HG03139 (cell line): ENCODE data around the gene CIZ1.
A peak's percentile ranks its signal among the peaks of the same experiment; 100 is the strongest.

Experiments
- ATAC-seq: cut with Tn5 transposase; IDR thresholded peaks from one replicate; pipeline ENCODE4 v1.9.1; 2021; ENCODE audit not compliant: unreplicated experiment

Gene CIZ1

DNA sequence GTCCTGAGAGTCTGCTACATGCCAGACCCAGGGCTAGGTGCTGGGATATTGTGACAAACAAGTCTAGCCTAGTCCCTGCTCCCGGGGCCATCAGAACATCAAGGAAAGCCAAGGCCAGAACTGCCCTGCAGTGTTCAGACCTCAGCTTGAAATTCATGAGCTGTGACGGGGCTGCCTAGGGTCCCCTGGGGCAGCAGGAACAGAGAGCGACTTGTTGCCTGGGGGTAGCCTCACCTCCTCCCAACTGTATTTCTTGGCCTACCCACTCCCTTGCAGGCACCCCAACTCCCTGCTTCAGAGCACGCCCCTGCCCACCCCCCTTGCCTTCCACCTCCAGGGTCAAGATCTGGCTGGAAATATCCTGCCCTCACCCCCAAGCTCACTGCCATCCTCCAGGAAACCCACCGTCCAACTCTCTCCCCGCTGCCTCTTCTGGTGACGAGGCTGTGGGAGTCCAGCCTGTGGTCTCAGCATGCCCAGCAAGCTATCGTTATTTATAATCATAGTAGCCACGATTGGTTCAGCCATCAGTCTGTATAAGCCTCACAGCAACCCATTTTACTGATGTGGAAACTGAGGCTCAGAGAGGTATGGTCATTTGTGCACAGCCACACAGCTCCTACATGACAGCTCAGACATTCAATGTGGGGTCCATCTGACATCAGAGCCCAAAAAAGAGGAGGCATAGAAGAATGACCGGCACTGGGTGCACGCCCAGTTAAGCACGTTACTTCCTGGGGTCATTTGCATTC lies 22.6 kb upstream of the CIZ1 start:
- ATAC-seq: no peak

DNA sequence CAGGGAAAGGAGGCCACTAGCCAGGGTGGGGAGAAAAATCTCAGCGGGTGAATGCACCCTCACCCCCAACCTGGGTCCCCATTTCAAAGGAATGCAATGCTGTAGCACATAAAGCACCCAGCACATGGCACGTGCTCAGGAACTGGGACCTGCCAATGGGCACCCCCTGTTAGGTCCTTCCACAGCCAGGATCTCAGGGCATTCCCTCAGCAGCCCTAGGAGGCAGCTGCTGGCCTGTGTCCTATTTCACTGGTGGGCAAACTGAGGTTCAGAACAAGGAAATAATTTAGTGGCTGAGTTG lies 20.6 kb upstream of the CIZ1 start:
- no peak for ATAC-seq

DNA sequence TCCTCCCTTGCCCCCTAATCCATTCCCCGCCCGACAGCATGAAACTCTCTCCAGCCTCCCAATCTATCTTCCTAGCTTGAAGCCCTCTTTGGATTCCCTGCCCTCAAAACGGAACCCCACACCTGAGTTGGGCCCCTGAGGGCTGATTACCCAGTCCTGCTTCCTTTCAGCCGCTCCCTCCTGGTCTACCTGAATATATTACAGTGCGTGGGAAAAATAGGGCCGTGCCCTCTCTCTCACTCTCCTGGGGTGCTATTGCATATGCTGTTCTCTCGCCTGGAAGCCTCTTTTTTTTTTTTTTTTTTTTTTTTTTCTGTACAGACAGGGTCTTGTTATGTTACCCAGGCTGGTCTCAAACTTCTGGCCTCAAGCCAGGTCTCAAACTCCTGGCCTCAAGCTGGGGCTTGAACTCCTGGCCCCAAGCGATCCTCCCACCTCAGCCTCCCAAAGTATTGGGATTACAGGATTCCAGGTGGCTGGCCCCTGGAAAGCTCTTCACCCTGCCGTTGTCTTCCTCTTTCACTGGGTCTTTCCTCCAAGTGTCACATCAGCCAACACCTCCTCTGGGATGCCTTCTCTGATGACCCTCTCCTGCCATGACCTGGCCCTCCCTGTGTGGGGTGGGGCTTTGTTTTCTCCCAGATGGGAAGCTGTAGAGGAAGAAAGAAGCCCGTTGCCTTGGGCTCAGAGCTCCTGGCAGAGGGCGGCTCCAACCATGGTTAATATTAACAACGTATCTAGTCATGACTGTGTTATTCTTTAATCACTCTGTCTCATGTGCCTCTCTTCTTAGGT lies 20.0 kb upstream of the CIZ1 start:
- no peak for ATAC-seq

DNA sequence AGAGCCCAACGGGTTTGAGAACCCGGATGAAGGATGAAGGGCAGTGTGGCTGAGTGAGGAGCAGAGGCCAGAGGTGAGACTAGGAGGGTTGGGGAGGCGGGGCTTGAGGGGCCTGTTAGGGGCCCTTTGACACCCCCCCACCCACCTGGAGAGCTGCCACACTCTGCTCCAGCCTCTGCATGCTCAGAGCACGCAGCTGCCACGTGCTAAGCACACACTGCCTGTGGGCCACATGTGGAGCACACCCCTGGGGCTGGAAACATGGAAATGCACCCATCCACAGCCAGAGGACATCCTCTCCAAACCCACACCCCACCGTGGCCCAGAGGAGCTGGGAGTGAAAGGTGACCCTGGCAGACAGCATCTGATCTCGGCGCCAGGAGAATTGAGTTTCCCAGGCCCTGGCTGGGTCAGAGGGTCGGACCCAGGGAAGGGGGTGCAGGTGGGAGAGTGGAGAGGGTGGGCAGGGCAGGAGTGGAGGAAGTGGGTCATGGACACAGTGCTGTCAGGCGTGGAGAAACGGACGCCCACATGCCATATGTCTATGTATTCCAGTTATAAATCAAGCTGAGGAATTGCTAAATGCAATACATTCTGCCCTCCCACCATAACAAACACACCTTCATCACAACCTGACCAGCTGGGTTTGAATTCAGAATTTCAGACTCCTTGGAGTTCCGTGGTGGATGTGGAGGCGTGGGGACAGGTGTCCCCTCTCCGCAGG lies 17.7 kb upstream of the CIZ1 start:
- no peak for ATAC-seq

DNA sequence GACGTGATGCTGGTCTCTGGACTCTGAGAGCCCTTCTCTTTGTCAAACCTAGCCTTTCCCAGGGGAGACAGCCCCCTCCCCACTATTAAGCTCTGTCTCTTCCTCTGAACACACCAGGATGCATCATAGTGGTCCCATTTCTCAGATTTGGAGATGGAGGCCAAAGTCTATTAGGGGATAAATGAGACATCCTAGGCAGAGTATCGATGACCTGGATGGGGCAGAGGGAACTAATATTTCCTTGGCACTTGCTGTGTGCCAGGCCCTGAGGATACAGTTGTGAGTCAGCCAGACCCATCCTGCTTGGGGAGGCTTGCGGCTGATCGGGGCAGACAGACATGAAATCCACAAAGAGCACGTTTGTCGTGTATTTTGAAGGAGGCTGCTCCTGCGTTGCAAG lies 17.0 kb upstream of the CIZ1 start:
- ATAC-seq: no peak

DNA sequence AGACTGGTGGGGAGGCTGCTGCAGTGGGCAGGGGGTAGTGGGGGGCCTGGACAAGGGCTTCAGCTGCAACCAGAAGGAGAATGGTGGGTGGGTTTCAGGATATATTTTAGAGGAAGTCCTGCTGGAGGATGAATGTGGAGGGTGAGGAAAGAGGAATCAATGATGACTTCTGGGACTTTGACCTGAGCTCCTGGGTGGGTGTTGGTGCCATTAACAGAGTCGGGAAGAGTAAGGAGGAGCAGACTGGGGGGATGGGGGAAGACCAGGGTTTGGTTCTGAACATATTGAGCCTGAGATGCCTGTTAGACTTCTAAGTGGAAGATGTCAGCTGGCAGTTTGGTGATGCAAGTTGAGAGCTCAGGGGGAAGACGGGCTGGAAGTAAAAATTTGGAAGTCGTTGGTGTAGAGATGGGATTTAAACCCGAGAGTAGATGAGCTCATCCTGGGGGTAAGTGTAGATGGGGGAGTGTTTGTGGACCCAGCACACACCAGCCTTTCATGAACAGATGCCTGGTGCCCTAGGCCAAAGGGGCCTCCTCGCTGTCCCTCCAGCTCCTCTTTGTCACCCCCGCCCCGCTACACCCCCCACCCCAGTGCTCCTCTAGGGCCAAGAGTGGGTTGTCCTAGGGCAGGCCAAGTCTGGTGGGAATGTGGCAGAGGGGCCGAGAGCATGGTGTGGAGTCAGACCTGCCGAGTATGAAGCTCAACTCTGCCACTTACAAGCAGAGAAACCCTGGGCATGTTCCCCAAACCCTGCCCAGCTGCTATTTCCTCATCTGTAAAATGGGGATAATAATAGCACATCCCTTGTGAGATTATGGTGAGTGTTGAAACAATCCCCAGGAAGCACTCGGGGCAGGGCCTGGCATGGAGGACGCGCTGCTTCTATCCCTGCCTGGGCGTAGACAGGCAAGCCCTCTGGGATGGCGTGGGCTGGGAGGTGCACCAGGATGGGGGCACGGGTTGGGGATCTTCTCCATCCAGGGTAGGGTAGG lies 15.8 kb upstream of the CIZ1 start:
- ATAC-seq: no peak

DNA sequence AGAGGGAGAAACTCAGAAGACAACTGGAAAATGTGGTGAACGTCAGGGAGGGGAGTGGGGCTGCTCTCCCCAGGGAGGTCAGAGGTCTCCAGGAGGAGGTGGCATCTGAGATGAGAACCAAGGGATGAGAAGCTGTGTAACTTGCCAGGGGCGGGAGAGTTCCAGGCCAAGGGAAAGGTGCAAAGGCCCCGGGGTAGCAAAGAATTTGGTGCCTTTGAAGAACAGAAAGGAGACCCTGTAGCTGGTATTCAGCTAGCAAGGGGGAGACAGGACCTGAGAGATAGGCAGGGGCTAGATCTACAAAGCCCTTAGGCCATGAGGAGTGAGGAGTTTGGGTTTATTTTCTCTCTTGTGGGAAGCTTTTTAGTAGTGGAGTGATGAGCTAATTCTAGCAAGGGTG lies 15.1 kb upstream of the CIZ1 start:
- no peak for ATAC-seq

DNA sequence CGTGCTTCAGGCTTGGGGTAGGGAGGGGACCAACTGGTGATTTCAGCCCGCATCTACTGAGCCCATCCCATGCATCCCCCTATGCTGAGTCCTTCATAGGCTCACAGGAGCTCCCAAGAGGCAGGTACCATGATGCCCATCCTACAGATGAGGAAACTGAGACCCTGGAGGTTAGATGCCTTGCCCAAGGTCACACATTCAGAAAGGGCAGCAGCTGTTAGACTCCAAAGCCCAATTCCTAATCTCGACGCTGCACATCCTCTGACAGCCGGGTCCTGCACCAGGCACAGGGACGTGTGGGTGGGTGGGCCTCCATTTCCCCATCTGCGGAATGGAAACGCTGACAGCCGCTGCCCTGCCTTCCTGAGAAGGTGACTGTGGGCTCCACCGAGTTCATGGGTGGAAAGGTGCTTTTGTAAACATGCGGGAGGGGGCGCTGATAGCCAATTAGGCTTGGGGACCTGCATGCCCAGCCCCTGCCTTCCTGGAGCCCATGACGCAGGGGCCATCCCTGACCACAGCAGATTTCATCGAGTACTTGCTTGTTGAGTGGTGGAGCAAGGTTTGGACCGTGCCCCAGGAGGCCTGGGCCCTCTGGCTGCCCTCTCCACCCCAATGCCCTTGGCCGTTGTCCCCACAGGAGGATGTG lies 14.0 kb upstream of the CIZ1 start:
- ATAC-seq: no peak

DNA sequence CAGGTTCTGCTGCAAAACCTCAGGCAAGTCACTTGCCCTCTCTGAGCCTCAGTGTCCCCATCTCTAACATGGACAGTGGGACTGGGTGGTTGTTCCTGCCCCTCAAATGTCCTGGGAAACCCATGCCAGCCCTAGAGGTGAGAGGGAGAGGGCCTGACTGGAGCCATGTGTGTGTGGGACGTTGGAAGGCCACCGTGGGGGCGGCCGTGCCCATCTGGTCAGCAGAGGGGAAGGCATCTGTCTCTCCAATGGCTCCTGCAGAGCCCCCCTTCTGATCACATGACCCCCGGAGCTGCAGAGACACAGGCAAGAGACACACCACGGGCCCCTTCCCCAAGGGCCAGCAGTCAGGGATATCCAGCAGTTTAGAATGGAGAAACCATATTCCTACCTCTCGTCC lies 13.5 kb upstream of the CIZ1 start:
- ATAC-seq: no peak

DNA sequence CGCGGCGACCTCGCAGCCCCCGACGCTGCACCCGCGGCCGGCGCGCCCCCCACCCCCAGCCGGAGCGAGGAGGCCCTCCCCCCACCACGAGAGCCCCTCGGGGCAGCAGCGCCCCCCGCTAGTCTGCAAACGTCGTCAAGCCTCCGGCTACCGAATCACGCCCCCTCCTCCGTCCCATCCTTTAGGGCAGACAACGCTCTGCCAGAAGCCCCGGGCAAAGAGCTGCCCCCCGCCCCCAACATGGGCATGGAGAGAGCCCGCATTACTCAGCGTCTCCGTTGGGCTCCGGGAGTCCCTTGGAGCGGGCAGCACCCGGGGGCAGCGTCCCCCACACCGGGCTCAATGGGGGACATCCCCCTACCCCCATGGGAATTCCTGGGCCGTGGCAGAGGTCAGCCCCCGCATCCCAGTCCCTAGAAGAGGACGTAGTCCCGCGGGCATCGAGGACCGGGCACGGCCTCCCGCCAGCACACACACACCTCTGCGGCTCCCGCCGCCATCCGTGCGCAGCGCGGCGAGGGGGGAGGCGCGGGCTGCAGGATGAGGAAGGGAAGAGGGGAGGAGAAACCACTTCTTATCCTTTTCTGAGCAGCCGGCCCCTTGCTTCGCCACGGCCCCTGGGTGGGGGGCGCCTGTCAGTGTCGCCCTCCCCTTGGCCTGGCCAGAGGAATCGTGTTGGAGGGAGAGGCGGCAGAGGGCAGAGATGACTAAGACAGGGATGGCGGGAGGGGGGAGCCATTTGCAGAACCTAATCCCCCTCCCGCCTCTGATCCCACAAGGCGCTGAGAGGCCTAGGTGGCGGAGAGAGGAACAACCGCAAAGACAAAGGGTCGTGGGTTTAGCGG lies 12.6 kb upstream of the CIZ1 start:
- no peak for ATAC-seq

DNA sequence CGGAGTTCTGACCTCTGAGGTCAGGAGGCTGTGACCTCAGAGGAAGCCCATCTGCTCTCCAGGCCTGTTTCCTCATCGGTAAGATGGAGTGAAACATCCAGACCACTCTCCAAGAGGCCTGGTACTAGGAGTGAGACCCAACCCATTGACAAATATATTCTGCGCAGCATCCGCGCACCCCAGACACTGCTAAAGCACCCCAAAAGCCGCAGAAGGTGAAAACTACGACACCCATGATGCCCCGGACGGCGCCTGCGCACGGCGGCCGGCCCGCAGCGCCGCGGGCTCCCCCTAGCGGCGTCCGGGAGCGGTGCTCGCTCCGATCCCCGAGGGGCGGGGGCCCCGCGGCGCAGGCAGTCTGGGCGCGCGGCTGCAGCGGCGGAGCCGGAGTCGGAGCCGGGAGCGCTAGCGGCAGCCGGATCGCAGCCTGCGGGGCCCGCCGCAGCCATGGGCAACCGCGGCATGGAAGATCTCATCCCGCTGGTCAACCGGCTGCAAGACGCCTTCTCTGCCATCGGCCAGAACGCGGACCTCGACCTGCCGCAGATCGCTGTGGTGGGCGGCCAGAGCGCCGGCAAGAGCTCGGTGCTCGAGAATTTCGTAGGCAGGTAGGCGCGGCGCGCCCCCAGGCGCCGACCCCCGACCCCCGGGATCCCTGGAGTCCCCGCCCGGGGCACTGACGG lies 11.8 kb upstream of the CIZ1 start, which contains the start of gene DNM1:
Gene DNM1, plus strand, starts transcription at position 356 of the 683 bp plus-strand sequence. Its CDS starts 92 bp downstream, at position 448.
- ATAC-seq: peak; percentile 67

DNA sequence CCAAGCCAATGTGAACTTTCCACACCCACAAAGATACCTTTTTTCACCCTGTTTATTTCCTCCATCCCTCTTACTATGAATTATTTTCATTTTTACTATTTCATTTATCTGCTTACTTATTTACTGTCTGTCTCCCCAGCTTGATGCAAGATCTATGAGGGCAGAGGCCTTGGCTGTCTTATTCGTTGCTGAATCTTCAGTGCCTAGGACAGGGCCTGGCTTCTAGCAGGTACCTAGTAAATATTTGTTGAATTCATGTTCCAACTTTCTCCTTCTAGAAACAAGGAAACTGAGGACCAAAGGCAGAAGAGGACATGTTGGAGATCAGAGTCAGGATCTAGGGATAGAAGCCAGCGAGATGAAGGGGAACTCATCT lies 11.3 kb upstream of the CIZ1 start:
- no peak for ATAC-seq

DNA sequence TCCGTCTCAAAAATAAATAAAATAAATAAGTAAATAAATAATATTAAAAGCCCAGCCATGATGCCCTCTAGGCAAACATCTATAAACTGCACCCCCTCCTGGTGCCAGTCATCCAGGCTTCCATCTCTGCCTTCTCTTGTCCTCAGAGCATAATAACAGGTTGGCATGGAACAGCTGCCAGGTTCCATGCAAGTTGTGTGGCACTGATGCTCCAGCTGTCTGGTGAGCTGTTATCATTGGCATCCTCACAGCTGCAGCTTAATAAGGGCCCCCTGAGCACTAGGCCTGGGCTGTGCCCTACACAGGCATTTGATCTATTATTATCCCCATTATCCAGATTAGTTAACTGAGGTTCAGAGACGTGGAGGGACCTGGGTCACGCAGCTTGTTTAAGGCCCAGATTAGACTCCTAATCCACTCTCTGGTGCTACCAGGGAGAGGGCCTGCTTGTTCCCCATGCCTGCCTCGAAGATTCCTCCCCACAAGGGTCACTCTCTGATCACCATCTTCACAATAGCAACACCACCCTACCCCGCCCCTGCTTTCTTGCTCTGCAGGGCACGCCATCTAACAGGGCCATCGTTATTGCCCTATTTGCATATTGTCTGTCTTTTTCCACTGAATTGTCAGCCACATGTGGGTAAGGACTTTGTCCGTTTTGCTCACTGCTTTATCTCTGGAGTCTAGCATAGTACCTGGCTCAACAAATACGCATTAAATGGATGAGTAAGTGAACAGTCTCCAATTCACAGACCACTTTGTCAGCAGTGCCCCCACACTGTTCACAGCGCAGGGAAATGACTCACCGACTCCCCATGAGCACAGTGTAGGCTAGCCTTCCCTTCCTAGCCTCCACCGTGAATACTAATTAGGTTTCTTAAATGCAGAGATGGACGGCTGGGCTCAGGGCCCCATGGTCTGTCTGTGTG lies 10.3 kb upstream of the CIZ1 start:
- ATAC-seq: no peak

DNA sequence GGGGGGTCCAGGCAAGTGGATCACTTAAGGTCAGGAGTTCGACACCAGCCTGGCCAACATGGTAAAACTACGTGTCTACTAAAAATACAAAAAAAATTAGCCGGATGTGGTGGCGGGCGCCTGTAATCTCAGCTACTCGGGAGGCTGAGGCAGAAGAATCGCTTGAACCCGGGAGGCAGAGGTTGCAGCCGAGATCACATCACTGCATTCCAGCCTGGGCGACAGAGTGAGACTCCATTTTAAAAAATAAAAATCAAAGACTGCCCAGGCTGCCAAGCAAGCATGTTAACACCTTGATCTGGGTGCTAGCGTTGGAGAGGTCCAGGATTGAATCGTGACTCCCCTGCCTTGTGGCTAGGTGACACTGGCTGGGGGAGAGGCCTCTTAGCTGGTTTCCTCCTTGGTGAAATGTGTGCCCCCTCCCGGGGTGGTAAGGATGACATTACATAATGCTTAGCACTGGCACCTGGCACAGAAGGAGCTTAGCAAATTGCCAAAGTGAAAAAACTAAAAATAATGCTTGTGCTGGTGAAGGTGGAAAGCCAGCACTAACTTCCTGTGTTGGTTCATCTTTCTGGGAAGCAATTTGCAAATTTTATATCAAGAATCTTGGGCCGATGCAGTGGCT lies 2.2 kb upstream of the CIZ1 start:
- no peak for ATAC-seq

DNA sequence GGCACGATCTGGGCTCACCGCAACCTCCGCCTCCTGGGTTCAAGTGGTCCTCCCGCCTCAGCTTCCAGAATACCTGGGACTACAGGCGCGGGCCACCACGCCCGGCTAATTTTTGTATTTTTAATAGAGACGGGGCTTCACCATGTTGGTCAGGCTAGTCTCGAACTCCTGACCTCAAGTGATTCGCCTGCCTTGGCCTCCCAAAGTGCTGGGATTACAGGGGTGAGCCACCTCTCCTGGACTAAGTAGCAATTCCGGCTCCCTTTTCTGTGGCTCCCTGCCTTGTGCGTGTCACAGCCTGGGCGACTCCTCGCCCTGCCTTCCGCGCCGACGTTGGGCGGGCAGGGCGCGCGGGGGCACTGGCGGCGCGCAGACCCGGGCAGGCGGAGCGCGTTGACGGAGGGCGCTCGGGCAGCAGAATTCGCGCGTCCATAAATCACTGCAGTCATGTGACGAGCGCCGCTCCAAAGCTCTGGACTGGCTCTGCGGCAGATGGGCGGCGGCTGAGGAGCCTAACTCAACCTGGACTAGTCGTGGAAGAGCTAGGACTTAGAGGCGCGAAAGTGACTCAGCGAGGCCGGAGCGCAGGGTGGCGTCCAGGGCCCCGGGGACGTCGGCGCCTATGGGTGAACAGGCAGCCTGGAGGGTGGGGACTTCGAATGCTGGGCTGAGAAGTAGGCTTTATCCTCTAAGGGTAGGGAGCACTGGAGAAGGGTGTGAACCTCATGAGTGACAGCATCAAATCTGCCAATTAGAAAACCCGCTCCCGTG lies 1.4 kb upstream of the CIZ1 start:
- no peak for ATAC-seq
